ACC112 (cell line): Measurements from ENCODE around the gene PSMB3.

Experiments
- H2AFZ ChIP-seq: fragments of 200-600 bp; sonication (generic); one replicate; pipeline ENCODE4 v1.6.0; 2017; ENCODE audit warnings: antibody characterized with exemption, low read length; ENCODE audit not compliant: unreplicated experiment
- H3K27ac ChIP-seq: fragments of 200-600 bp; sonication (generic); 2 replicates; pipeline ENCODE4 v1.5.1; 2014; ENCODE audit warnings: low read depth, mild to moderate bottlenecking, antibody characterized with exemption, low read length, moderate library complexity
- H3K27me3 ChIP-seq: fragments of 200-600 bp; sonication (generic); 2 replicates; pipeline ENCODE4 v1.6.1; 2014; ENCODE audit warnings: mild to moderate bottlenecking, antibody characterized with exemption, low read length, moderate library complexity, mixed read lengths; ENCODE audit not compliant: insufficient read depth
- H3K36me3 ChIP-seq: fragments of 200-600 bp; sonication (generic); 2 replicates; pipeline ENCODE4 v1.6.1; 2016; ENCODE audit warnings: mild to moderate bottlenecking, antibody characterized with exemption, low read length, moderate library complexity, mixed read lengths; ENCODE audit not compliant: insufficient read depth
- H3K4me1 ChIP-seq: fragments of 200-600 bp; sonication (generic); one replicate; pipeline ENCODE4 v1.6.1; 2016; ENCODE audit warnings: low read length, mixed read lengths; ENCODE audit not compliant: insufficient read depth, unreplicated experiment, control insufficient read depth
- H3K4me3 ChIP-seq: fragments of 200-600 bp; sonication (generic); 2 replicates; pipeline ENCODE4 v1.5.1; 2014; ENCODE audit warnings: mild to moderate bottlenecking, low read depth, low read length
- H3K79me2 ChIP-seq: fragments of 200-600 bp; sonication (generic); one replicate; pipeline ENCODE4 v1.6.0; 2016; ENCODE audit warnings: low read length; ENCODE audit not compliant: control insufficient read depth, unreplicated experiment, insufficient read depth

PSMB3 gene

DNA sequence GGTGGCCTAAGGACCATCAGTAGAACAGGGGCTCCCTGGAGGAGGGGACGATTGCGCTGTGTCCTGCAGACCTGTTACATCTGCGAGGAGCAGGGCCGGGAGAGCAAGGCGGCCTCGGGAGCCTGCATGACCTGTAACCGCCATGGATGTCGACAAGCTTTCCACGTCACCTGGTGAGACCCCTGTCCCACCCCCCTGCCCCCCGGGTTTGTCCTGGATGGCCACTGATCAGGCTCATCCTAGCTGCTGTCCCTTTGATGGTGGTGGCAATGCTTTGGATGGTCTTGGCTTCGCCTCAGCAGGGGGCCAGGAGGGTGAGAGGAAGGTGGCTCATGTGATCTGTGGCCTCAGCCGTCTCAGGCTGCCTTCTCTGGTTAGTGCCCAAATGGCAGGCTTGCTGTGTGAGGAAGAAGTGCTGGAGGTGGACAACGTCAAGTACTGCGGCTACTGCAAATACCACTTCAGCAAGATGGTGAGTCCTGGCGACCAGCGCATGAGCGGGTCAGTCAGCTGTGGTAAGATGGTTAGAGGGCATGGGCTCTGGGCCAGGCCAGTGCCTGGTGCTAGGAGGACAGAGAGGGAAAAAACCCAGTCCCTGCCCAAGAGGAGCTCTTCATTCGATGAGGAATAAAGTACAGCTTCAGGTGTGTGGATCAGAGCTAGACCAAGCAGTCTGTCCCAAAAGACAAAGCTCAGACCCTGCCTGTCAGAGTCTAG, 43.3 kb upstream of the PSMB3 start:
- Histone ChIP-seq H2AFZ (no peak overlapping the region), H3K27ac (no peak overlapping the region), H3K4me1 (no peaks in the 10 kb centered on the region), H3K27me3 (no peaks in the 10 kb centered on the region), H3K36me3 (0 out of 2 replicates have a peak, but pooled peaks cover 6% of the 10 kb centered on the region), H3K79me2 (peaks cover 27% of the 10 kb centered on the region), H3K4me3 (no peak overlapping the region)

DNA sequence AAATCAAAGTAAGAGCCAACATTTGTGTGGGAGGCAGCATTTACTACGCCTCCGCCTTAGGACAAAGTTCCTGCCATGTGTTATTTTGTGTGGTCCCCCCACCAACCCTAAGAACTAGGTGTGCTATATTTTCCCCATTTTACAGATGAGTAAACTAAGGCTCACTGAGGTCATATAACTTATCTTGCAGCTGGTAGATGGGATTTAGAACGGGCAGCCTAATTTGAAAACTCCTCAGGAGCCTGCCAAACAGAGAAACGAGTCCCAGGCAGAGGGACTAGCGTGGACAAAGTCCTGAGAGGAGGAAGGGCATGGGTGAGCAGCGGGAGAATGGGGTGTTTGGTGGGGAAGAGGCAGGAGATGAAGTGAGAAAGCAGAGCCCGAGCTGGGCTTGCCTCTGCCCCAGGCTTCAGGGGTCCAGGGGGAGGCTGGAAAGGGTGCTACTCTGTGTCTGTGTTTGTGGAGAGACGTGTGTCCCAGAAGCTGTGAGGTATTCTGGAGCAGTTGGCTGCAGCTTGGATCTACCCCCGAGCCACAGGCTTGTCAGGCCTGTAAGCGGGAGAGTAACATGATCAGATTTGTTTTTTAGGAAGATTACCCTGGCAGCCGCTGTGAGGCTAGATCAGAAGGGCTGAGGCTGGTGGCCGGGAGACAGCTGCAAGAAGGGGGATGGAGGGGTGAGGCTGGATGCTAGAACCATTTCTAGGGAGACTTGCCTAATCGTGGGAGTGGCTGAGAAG, 42.5 kb upstream of the PSMB3 start:
- Histone ChIP-seq H2AFZ (no peak overlapping the region), H3K79me2 (peaks cover 22% of the 10 kb centered on the region), H3K36me3 (0 out of 2 replicates have a peak, but pooled peaks cover 6% of the 10 kb centered on the region), H3K4me3 (no peak overlapping the region), H3K4me1 (no peaks in the 10 kb centered on the region), H3K27me3 (no peaks in the 10 kb centered on the region), H3K27ac (no peak overlapping the region)

DNA sequence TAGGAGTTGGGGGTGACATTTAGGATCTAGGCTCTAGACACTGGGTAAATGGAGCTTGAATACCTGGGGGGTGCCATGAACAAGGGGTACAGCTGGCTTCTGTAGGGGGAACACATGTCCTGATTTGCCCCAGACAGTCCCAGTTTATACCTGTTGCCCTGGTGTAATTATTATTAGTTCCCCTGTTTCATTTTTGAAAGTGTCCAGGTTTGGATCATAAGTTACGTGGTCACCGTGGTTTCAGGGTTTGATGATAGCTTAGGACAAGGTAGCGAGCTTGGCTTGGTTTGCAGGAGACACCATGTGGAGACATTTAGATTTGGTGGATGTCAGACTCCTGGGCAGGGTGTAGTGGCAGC, 42.0 kb upstream of the PSMB3 start:
- Histone ChIP-seq H3K27me3 (no peaks in the 10 kb centered on the region), H2AFZ (no peak overlapping the region), H3K4me3 (no peak overlapping the region), H3K36me3 (0 out of 2 replicates have a peak, but pooled peaks cover 6% of the 10 kb centered on the region), H3K79me2 (peaks cover 20% of the 10 kb centered on the region), H3K27ac (no peak overlapping the region), H3K4me1 (no peaks in the 10 kb centered on the region)

DNA sequence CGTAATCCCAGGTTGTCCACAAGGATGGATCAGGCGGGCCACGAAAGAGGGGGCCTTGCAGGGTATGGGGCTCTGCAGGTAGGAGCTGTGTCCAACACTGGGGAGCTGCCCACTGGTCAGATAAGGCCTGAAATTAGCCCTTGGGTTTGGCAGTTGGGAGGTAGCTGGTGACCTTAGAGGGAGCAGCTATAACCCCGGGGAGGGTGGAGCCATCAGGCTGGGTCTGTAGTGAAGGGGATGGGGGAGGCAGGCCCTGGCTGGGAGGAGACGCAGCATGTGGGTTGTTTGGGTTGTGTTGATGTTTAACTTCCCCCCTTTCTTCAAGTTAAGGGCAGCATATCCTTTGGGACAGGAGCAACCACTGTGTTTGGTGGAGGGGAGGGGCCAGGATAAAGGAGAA, 41.6 kb upstream of the PSMB3 start:
- Histone ChIP-seq H3K36me3 (0 out of 2 replicates have a peak, but pooled peaks cover 6% of the 10 kb centered on the region), H3K27me3 (no peaks in the 10 kb centered on the region), H3K4me1 (no peaks in the 10 kb centered on the region), H3K27ac (no peak overlapping the region), H3K4me3 (no peak overlapping the region), H3K79me2 (peaks cover 16% of the 10 kb centered on the region), H2AFZ (no peak overlapping the region)

DNA sequence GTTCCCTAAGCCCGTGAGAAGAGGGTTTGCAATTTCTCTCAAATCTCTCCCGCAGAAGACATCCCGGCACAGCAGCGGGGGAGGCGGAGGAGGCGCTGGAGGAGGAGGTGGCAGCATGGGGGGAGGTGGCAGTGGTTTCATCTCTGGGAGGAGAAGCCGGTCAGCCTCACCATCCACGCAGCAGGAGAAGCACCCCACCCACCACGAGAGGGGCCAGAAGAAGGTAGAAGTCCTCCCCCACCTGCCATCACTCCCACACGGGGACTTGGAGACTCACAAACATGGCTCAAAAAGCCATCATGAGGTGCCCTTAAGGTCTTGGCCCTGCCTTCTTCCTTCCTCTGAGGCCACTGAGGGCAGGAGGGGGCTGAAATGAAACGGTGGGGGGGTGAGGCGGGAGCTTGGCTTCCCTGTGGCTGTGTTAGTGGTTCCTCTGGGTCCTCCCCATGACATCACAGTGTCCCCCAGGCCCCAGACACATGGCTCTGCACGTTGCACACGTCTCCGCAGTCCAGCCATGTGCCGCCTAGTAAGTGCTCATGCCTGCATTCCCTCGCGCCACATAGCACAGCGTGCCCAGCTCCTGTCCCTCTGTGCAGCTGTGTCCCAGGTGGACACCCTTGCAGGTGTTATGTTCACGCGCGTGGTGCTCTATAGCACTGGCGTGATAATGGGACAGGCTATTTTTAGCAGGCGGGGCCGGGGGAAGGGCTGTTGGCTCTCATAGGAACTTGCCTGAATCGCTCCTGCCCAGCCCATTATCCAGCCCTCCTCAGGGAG, 40.6 kb upstream of the PSMB3 start:
- no peaks in the 10 kb centered on the region for H3K27me3 ChIP-seq
- H3K79me2 ChIP-seq = peaks cover 7% of the 10 kb centered on the region
- H3K27ac ChIP-seq = no peak overlapping the region
- no peak overlapping the region for H3K4me3 ChIP-seq
- no peaks in the 10 kb centered on the region for H3K4me1 ChIP-seq
- 0 out of 2 replicates have a peak, but pooled peaks cover 6% of the 10 kb centered on the region for H3K36me3 ChIP-seq
- H2AFZ ChIP-seq = no peak overlapping the region

DNA sequence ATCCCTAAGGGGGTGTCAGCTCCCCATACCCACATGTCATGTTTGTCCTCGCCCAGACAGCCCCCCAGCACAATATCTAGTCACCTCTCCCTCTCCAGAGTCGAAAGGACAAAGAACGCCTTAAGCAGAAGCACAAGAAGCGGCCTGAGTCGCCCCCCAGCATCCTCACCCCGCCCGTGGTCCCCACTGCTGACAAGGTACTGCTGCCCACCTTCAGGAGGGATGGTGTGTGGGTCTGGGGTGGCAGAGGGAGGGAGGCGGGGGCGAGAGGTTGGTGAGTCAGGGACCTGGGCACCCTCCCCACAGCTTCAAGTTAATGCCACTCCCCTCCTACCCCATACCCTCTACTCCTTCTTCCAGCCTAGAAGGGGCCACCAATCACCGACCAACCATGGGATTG, 39.9 kb upstream of the PSMB3 start:
- H3K36me3 ChIP-seq = 0 out of 2 replicates have a peak, but pooled peaks cover 6% of the 10 kb centered on the region
- H3K4me1 ChIP-seq = no peaks in the 10 kb centered on the region
- no peak overlapping the region for H3K27ac ChIP-seq
- no peak overlapping the region for H2AFZ ChIP-seq
- no peaks in the 10 kb centered on the region for H3K27me3 ChIP-seq
- no peak overlapping the region for H3K4me3 ChIP-seq
- H3K79me2 ChIP-seq = peaks cover 3% of the 10 kb centered on the region

DNA sequence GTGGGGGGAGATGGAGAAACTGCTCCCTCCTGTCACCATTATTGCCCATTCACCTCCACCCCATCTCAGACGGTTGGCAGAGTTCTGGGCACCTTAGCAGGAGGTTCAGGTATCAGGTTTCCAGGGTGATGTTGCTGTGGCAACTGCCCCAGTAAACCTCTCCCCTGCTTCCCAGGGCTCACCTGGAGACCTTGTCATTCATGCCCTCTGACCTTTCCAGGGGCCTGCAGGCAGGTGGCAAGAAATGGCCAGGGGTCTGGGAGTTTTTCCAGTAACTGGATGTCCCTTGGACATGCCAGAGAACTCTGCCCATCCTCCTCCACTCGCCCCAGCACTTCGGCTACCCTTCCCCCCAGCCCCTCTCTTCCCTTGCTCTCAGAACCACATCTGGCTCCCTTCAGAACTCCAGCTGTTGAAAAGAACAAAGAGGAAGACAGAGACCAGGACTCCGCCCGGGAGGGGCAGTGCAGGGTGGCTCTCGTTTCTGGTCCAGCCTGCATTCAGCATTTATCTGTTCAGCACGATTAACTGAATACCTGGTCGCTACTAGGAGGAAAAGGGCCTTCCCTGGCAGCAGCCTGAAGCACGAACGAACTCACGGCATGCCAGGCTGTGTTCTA, 39.0 kb upstream of the PSMB3 start:
- H3K79me2 ChIP-seq = no peaks in the 10 kb centered on the region
- no peak overlapping the region for H2AFZ ChIP-seq
- H3K4me3 ChIP-seq = no peak overlapping the region
- no peak overlapping the region for H3K27ac ChIP-seq
- no peaks in the 10 kb centered on the region for H3K27me3 ChIP-seq
- peaks cover 10% of the 10 kb centered on the region; the same call in 1 of the 2 replicates for H3K36me3 ChIP-seq
- no peaks in the 10 kb centered on the region for H3K4me1 ChIP-seq

DNA sequence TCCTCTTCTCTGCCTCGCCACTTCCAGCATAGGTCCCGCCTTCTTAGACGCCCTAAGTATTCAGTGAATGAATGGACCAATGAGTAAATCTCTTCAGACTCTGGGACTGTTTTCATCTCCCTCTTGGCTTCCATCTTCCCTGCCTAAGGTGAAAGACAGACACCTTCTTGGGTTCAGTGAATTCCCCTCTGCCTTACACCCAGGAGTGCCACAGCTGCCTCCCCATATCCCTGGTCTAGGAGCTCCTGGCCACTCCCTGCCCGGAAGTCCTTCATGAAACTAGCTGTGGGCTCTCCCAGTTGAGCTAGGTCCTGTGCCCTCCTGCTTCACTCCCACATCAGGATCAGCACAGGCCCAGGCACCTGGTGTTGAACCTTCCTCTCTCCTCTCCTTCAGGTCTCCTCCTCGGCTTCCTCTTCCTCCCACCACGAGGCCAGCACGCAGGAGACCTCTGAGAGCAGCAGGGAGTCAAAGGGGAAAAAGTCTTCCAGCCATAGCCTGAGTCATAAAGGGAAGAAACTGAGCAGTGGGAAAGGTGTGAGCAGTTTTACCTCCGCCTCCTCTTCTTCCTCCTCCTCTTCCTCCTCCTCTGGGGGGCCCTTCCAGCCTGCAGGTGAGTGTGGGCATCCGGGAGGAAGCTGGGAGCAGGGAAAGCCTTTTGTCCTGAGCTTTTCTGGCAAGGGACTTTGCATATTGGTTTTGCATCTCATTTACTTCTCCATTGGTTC, 37.2 kb upstream of the PSMB3 start:
- peaks cover 8% of the 10 kb centered on the region; the same call in 1 of the 2 replicates for H3K36me3 ChIP-seq
- no peak overlapping the region for H2AFZ ChIP-seq
- H3K79me2 ChIP-seq = no peaks in the 10 kb centered on the region
- no peak overlapping the region for H3K27ac ChIP-seq
- H3K27me3 ChIP-seq = no peaks in the 10 kb centered on the region
- H3K4me1 ChIP-seq = no peaks in the 10 kb centered on the region
- no peak overlapping the region for H3K4me3 ChIP-seq

DNA sequence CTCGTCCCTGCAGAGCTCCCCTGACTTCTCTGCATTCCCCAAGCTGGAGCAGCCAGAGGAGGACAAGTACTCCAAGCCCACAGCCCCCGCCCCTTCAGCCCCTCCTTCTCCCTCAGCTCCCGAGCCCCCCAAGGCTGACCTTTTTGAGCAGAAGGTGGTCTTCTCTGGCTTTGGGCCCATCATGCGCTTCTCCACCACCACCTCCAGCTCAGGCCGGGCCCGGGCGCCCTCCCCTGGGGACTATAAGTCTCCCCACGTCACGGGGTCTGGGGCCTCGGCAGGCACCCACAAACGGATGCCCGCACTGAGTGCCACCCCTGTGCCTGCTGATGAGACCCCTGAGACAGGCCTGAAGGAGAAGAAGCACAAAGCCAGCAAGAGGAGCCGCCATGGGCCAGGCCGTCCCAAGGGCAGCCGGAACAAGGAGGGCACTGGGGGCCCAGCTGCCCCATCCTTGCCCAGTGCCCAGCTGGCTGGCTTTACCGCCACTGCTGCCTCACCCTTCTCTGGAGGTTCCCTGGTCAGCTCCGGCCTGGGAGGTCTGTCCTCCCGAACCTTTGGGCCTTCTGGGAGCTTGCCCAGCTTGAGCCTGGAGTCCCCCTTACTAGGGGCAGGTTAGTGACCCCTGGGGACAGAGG, 36.1 kb upstream of the PSMB3 start:
- no peak overlapping the region for H2AFZ ChIP-seq
- H3K27ac ChIP-seq = no peak overlapping the region
- peaks cover 8% of the 10 kb centered on the region; the same call in 1 of the 2 replicates for H3K36me3 ChIP-seq

More for the DNA sequence above, 36.1 kb upstream of the PSMB3 start:
- H3K4me1 ChIP-seq = no peaks in the 10 kb centered on the region
- no peaks in the 10 kb centered on the region for H3K79me2 ChIP-seq
- H3K4me3 ChIP-seq = no peak overlapping the region
- H3K27me3 ChIP-seq = no peaks in the 10 kb centered on the region
